GM23248 (cell line): ENCODE data around the gene TENT5C.

Source experiments
- EZH2 ChIP-seq: fragments of 200-600 bp; sonication (generic); IDR thresholded peaks from 2 replicates; pipeline ENCODE4 v1.6.1; 2018; ENCODE audit warnings: antibody characterized with exemption, mild to moderate bottlenecking; ENCODE audit not compliant: insufficient read depth, poor library complexity, severe bottlenecking
- EZH2phosphoT487 ChIP-seq: fragments of 200-600 bp; sonication (generic); IDR thresholded peaks from 2 replicates; pipeline ENCODE4 v1.6.1; 2018; ENCODE audit warnings: antibody characterized with exemption, moderate library complexity, mild to moderate bottlenecking, low read depth; ENCODE audit not compliant: insufficient read depth

DNA sequence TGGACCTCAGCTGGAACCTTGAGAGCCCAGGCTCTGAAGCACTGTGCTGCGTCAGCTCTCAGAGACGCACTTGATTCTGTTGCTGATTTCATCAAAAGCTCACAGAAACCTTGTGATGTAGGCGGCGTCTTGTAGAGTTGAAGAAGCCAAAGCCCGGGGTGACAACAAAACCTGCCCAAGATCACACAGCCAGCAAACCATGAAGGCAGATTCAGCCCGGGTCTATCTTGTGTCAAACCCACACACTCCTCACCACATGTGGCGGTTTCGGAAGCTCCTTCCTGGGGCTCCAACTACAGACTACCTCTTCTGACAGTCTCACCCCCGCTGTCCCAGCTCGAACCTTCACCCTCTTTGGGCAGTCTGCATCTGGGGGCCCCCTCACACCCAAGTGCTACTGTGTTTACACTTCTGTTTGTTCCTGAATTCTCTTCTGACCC, 50.4 kb downstream of the TENT5C start:
- TF ChIP-seq EZH2phosphoT487 (no peak), EZH2 (no peak)
